Erythroblast (primary cell): ENCODE measurements around the gene KIF26B.

Source experiments
- GATA1 ChIP-seq: IDR thresholded peaks from 2 replicates; pipeline ENCODE4 v1.6.1; 2011; ENCODE audit warnings: low read depth, mild to moderate bottlenecking, control low read depth, low read length, moderate library complexity
- POLR2A ChIP-seq: IDR thresholded peaks from 2 replicates; pipeline ENCODE4 v1.6.1; 2011; ENCODE audit warnings: mild to moderate bottlenecking, low read length

DNA sequence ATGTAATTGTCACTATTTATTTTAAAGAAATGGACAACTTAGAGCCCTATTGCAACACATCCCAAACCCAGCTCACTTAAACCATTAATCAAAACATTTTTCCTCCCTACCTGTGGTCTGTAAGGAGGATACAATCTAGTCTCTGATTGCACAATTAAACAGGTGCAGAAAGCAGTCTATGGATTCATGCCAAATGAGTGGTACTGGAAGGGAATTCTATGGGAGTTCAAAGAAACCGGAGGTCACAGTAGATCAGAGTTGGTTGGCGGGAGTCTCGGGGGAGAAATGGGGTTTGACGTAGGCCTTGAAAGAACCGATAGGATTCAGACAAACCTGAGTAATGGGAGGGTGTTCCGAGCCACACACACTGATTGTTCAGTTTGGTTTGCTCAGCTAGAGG lies 314.9 kb downstream of the KIF26B start:
- TF ChIP-seq POLR2A (no peak), GATA1 (no peak)
